ENCODE data around the gene CMTM6.
"Not testable (repeated sequence)": the region's sequence is repeated elsewhere in the genome, so short reads cannot be mapped to it uniquely, and the experiment has no call there.

The CMTM6 gene

DNA sequence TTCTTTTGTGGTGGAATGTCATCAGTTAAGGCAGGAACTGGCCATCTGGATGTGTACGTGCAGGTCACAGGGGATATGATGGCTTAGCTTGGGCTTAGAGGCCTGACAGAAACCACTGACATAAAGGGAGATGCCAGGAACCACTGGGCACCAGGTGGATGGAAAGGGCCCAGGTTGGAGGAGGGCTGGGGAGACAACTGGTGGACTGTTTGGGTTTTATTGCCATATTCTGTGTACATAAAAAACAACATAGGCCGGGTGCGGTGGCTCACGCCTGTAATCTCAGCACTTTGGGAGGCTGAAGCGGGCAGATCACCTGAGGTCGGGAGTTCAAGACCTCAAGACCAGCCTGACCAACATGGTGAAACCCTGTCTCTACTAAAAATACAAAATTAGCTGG lies 35.8 kb downstream of the CMTM6 start:
- DNase-seq (ENCODE audit: low spot score) = not testable (repeated sequence)

DNA sequence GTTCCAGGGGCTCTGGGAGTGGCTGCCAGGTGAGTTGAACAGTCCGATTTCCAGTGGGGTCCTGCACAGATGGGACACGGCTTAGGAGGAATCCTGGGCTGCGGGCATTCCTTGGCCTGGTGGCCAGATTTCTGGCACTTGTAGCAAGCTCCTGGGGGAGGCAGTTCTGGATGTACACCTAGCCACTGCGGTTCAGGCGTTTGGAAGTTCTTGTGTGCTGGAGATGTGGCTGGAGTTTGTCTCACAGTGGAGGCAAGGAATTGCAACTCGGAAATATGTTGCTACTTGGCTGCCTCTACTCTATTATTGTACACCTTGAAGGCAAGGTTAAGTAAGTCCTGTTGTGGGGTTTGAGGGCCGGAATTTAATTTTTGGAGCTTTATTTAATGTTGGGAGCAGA lies 37.9 kb downstream of the CMTM6 start:
- not testable (repeated sequence) for DNase-seq (ENCODE audit: low spot score)

DNA sequence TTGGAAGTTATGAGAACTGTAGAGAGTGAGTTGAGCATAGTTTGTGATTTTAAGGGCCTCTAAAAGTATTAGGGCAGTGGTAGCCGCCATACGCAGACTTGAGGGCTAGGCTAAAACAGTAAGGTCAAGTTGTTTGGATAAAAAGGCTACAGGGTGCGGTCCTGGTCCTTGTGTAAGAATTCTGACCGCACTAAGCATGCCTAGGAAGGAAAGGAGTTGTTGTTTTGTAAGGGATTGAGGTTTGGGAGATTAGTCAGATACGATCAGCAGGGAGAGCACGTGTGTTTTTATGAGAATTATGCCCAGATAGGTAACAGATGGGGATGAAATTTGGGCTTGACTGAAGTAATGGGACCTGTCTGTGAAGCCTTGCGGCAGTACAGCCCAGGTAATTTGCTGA lies 39.2 kb downstream of the CMTM6 start:
- DNase-seq (ENCODE audit: low spot score) = not testable (repeated sequence)

DNA sequence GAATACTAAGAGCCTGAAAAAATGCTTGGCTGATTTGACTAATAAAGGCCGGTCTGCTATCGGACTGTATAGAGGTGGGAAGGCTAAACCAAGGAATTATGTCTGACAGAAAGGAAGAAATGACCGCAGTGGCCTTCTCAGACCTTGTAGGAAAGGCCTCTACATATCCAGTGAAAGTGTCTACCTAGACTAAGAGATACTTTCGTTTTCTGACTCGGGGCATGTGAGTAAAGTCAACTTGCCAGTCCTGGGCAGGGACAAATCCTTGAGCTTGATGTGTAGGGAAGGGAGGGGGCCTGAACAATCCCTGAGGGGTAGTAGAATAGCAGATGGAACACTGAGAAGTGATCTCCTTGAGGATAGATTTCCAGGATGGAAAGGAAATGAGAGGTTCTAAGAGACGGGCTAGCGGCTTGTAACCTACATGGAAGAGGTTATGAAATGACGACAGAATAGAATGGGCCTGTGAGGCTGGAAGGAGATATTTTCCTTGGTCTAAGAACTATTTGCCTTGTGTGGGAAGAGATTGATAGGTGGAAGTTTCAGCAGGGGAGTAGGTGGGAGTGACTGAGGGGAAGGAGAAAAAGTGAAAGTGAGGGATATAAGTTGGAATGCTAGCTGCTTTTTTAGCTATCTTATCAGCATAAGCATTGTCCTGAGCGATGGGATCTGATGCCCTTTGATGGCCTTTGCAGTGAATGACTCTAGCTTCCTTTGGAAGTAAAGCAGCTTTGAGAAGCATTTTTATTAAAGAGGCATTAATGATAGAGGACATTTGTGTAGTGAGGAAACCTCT lies 40.3 kb downstream of the CMTM6 start:
- DNase-seq (ENCODE audit: low spot score) = not testable (repeated sequence)

DNA sequence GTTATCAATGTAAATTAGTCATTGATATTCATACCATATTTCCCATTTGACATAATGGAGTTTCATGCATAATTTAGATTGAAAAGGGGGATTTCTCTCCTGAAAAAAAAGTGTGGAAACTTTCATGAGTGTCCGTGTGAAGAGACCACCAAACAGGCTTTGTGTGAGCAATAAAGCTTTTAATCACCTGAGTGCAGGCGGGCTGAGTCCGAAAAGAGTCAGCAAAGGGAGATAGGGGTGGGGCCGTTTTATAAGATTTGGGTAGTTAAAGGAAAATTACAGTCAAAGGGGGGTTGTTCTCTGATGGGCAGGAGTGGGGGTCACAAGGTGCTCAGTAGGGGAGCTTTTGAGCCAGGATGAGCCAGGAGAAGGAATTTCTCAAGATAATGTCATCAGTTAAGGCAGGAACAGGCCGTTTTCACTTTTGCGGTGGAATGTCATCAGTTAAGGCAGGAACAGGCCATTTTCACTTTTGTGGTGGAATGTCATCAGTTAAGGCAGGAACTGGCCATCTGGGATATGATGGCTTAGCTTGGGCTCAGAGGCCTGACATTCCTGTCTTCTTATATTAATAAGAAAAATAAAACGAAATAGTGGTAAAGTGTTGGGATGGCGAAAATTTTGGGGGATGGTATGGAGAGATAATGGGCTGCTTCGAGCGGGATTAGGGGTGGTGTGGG lies 41.7 kb downstream of the CMTM6 start:
- DNase-seq (ENCODE audit: low spot score) = not testable (repeated sequence)

DNA sequence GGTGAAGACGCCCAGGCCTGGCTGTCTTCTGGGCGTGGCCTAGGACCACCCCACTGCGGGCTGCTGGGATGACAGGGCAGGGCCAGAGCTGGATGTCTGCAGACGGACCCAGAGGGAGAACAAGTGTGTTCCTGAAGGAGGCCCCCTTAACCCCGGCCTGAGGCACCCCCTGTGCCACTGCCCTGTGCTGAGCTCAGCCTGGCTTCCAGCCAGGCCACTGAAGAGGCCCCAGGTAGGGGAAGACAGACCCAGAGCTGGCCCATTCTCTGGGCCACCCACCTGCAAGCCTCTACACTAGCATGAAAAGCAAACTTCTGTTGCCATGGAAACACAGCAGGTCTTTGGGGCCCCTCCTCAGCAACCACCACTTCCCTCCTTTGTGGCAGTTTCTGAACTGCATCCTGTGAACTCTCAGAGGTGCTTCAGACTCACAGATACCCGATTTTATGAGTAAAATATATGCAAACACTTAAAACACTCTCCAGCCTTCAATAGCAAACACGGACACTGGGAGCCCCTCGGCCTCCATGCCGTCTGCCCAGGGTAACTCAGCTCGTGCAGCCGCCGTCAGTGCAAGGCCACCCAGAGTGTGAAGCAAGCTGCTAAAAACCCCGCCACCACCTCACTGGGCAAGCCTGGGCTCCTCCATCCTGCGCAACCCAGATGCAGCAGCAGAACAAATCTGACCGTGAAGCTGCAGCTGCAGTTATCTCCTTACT lies 42.5 kb downstream of the CMTM6 start:
- no peak for DNase-seq (ENCODE audit: low spot score)

DNA sequence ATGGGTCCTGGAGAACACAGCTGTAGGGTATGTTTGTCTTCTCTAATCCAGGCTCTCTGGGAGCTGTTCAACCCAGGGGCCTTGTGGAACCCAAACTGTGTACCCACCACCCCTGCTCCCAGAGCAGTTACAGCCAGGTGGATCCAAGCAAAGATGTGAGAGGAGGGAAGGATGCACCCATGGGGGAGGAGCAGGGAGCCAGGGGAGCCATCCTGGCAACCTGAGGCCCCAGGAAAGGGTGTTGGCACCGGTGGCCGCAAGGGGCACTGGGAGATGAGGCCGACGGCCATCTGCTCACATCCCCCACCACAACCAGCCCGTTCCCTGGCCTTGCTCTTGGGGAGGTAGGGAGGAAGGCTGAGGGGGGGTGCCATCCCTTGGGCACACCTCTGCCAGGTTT lies 43.2 kb downstream of the CMTM6 start:
- no peak for DNase-seq (ENCODE audit: low spot score)

DNA sequence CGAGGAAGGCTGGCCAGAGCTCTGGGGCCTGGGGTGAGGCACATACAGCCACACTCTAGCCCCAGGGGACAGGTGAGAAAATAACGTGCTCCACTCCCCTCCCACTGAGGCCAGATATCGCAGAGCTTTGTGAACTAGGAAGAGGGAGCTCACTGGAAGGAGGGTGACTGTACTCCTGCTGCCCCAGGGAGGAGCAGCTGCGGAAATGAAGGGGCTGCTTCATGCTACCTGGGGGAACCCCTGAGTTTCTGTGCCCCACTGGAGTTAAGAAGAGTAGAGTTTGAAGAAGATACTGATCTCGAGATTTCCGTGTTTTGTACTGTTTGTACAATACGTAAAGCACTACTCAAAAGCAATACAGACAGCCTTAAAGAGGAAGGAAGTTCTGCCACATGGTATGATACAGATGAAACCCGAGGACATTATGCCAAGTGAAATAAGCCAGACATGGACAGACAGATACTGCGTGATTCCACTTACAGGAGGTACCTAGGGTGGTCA lies 44.6 kb downstream of the CMTM6 start:
- no peak for DNase-seq (ENCODE audit: low spot score)

DNA sequence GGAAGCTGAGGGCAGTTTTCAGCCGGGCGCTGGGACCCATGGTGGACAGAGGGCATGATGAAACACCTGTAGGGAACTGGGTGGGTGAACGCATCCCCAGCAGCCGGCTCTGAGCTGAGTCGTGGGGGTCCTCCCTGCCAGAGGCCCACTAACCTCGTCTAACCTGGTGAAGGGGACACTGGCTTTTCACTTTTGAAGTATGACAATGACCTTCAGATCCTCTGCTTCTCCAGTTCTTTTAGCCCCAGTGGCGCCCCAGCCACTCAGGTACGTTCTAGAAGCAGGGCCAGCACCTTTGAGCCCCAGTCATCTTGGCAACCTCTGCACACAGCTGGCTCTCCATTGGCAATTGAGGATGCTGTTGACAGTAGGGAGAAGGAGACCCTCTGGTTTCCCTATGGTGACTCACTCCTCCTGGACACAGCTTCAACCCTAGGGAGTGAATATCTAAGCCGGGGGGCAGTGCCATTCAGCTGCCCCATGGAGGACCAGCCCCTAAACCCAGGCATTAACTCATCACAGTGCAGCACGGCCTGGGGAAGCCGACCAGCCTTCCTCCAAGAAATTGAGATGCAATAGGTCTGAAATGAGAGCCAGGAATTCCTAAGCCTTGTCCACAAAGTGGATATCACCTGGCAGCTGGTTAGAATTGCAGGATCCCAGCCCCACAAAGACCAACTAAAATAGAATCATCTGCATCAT lies 46.1 kb downstream of the CMTM6 start:
- DNase-seq (ENCODE audit: low spot score) = no peak

DNA sequence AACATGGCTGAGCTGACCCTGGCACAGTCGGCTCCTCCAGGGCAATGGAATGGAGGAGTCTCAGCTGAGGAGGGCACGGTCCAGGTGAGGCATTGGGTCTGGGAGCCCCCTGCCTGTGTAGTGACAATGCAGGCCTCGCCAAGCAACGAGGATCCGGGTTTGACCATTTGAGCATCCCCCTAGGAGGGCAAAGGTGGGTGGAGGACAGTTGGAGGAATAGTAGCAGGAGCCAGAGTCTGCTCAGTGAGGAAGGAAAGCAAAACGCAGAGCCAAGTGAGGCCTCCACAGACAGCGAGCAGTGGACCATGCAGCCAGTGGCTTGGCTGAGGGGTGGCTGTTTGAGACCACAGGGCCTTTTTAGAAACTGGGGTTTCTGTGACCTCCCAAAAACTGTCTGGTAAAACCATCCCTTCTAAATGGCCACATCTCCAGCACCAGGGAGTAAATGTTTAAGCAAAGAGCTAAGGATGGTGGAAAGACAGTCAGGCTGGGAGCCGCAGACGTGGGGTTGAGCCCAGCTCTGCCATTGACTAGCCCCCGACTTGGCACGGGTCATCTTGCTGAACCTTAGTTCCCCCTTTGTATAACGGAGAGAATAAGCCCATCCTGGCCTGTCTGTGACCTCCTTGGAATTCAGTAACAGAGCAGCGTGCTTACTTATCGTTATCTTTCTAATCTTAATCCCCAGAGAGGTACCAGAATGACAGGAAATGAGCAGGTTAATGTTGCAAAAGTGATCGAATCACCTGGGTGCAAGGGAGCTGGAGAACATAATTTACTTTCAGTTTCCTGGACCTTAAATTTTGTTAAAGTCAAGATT lies 46.8 kb downstream of the CMTM6 start:
- no peak for DNase-seq (ENCODE audit: low spot score)

DNA sequence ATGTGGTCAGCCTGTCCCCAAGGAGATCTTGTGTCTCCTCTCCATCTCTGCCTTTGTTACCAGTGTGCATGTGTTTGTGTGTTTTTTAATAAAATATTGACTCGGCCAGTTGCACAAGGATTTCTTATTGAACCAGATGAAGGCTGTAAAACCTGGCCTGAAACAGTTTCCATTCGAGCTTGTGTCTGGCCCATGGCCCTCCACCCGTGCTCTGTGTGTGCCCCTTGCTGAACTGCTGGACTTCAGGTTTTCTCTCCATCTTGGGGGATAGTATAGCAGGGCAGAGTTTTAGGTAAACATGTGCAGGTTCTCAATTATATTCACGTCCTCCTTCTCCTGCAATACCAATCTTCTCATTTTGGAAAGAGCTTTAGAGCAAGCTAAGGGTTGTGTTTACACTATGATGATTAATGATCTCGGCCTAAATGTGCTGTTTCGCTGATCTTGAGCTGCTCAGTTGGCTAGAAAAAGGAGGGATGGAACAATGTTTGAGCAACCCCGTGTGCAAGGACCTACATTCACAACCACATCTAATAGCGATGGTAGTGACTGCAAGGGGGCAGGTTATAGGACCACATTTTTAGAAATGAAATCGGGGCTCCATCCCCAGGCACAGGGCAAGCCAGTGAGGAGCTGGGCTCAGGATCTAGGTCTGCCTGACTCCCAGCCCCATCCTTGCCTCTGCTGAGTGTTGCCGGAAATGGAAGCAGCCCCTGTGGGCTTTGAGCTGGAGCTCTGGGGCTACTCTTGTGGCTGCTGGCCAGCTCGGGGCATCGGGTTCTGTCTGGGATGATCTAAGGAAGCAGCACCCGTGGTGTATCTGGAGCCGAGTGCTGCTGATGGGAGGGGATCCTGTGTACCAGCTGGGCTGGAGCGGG lies 47.7 kb downstream of the CMTM6 start:
- no peak for DNase-seq (ENCODE audit: low spot score)

DNA sequence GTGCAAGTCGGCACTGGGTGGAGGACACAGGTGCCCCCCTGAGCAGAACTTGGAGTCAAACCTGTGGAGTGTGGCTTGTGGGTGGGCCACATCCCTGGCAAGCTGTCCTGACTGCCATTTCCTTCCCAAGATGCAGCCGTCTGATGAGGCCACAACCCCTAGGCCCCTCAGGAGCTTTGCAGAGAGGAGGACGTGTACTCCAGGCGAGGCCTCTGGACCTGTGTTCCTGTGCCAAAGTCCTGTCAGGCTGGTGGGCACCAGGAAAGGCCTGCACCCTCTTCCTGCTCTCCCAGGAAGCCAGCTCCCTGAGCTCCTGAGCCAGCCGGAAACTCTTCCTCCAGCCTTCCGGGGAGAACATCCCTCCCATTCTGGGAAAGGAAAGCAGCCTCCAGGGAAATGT lies 48.5 kb downstream of the CMTM6 start:
- DNase-seq (ENCODE audit: low spot score) = no peak

DNA sequence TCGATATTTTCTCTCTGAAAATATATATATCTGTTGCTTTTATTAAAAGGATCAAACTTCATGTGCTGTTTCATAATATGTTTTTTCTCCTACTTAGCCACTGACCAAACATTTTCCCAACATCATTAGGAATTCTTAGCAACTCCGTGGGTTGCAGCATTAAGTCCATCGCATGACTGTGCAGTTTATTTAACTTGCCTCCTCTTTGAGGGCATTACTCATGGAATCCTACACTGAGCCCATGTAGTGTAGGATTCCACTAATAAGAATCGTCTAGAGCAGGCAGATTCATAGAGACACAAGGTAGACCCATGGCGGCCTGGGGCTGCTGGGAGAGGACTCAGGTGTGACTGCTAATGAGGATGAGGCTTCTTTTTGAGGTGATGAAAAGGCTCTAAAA lies 49.3 kb downstream of the CMTM6 start:
- DNase-seq (ENCODE audit: low spot score) = no peak

DNA sequence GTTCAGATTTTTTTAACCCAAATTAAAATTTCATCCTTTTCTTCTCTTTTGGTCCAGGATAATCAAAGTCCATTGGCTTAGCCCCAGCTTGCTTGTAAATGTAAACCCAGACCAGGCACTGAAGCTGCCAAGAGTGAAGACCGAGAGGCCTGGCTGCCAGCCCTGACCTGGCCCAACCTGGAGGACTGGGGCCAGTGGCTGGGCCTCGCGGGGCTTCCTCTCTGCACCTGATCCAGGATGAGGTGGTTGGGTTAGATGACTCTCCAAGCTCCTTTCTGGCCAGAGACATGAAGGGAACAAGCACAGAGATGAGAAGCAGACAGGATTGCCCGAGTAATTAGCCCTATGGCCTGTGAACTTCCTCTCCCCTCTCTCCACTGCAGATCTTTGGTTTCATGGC lies 50.6 kb downstream of the CMTM6 start:
- no peak for DNase-seq (ENCODE audit: low spot score)

DNA sequence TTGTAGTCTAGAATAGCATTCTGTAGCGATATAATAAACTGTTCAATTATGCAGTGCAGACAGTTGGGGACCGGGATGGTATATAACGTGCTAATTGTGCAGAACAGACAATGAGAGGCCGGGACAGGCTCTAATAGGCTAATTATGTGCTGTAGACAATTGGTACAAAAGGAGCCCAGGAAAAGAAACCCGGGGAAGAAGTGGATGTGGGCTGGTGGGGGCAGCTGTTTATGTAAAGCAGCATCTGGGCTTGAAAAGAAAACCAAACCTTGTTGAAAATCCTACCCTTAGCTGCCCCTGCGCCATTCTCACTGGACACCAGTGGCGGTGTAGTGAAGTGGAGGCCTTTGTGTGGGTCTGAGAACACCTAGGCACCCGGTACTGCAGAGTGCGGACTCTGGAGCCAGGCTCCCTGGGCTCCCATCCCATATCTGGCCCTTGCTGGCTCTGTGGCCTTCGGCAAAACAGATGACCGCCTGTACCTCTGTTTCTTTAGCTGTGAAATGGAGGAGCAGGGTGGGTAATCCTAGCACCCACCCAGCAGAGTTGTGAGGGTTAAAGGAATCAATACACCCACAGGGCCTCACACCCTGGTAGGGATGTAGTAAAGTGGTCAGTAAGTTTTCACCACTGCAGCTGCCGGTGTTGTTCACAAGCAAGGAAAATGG lies 51.5 kb downstream of the CMTM6 start:
- no peak for DNase-seq (ENCODE audit: low spot score)

DNA sequence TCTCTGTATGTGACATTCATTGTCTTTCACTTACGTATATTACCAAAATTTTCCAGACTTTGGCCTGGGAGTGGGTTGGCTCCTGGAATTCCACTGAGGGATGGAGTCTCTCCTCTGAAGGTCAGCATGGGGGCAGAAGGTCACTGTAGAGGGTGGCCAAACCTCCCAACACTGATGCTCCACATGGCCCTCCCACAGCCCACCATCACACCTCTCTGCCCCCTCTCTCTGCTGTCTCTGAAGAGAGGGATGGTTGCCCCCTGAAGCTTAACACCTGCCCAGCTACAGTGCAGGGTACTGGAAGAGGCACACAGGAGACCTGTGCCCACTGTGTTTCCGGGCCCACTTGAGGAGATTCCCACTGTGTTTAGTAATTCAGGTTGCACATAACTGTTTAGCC lies 52.2 kb downstream of the CMTM6 start:
- no peak for DNase-seq (ENCODE audit: low spot score)

DNA sequence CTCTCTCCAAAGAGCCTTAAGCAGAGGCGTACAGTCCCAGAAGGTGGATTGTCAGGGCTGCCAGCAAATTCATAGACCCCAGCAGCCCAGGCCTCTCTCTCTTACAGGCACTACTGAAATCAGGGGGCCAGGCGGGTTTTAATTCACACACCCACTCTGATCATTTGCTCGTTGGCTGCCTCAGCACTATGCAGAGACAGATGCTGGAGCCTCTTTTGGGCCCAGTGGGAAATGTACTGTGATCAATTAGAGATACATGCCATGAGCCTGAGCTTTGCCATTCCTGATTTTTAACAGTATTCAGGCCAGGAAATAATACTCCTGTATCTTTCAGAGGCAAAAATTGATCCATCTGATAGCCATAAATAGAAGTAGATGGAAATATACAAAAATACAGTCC lies 53.0 kb downstream of the CMTM6 start:
- DNase-seq (ENCODE audit: low spot score) = no peak

DNA sequence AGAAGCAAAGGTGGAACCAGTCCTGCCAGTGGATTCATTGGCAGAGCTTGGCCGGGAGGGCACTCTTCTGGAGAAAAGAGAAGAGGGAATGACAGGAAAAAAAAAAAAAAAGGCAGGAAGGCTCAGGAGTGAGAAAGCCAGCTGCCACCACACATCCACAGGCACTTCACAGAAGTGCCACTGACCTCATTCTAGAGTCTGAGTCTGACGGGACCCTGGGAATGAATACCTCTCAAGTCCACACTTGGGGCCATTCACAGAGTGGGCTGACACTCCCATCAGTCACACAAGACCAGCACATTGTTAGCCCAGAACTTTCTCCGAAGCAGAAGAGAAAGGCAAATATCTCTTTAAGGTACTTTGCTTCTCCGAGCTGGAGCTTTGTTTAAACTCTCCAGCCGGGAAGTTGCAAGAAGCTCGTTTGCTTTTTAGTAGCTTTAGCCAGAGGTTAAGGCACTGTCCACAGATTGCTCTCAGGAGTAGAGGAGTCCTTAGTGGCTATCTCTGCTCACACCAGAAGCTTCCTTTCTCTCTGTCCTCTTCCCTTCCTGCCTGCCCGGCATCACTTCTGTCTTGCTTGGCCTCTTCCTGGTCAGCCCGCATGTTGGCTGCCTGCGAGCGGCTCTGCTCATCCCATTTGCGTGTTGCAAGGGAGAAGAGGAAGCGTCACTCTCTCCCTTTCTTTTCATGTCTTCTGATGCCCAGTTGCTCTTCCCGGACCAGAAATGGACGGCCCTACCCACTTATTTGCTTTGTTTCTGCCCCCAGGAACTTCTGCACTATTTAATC lies 53.8 kb downstream of the CMTM6 start:
- no peak for DNase-seq (ENCODE audit: low spot score)

DNA sequence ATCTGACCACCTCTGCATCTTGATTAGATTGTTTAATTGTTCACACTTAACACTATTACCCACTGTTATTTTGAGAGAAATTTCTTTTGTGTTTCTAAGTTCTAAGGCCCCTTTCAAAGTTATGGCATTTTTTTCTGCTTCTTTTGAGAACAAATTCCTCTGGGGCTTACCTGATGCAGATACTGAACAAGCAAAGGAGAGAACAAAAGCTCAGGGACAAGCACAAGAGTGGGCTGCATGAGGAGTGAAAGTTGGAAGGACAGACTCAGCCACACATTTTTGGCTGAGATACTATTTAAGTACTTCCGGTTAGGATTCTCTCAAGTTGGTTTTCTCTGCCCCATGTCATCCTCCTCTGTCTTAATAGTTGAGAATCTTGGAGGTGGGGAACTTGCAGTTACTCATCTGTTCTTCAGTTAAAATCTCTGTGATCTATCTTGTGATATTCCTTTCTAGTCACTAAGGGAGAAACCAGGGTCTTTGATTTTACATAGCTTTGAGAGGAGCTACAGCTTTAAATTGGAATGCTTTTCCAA lies 54.7 kb downstream of the CMTM6 start:
- no peak for DNase-seq (ENCODE audit: low spot score)
